ENCODE data around the gene CA6.

Gene CA6

DNA sequence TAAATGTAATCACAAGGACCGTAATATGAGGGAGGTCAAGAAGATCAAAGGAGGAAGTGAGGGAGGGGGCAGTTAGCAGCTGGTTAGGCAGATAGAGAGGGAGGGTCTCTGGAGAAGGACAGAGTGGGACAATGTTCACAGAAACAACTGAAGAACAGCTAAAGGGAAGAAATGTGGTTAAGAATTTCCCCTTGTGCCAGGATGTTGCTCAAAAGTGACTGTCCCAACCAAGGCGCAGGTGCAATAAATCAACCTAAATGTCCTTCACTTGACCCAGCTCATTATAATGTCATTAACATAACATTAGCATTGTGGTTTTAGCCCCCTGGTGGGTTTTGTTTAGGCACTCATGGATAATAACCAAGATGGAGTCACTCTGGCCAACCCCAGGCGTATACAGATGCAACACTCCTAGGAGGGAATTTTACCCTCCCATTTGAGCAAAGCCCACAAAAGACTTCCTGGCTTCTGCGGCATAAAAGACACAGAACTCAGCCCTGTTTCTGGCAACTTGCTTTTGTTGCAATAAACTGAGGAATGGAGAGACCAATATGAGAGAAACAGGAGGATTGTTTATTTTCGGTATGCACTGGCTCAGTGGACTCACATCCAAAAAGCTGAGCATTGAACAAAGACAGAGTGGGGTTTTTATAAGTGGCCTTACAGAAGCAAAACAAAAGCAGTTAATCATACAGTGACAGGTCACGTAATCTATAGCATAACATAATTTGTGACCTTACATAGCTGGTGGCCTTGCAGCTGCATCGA, 7.3 kb upstream of the CA6 start:
- Histone ChIP-seq H3K27me3 (ENCODE audit: insufficient read depth, low read length) (no peaks in the 10 kb centered on the region), H3K36me3 (ENCODE audit: insufficient read depth, low read length) (no peaks in the 10 kb centered on the region), H3K4me3 (ENCODE audit: low read length) (no peak overlapping the region), H3K4me1 (ENCODE audit: insufficient read depth, low read length) (peaks cover 14% of the 10 kb centered on the region), H3K9me3 (ENCODE audit: low read length) (peaks cover 4% of the 10 kb centered on the region), H2AFZ (ENCODE audit: low read depth, low read length) (no peak overlapping the region)

DNA sequence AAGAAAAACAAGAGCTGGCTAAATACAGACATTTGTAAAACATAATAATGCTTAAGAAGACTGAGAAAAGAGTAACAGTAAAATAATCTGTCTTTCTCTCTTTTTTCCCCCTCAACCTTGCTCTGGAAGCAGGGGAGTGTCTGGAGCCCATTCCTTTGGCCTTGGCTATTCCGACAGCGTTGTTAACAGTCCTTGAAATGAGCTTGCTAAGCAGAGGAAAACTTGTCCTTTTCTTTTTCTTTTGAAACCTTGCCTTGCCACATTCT, 6.7 kb upstream of the CA6 start:
- Histone ChIP-seq H3K4me1 (ENCODE audit: insufficient read depth, low read length) (peaks cover 19% of the 10 kb centered on the region), H3K36me3 (ENCODE audit: insufficient read depth, low read length) (no peaks in the 10 kb centered on the region), H3K27me3 (ENCODE audit: insufficient read depth, low read length) (no peaks in the 10 kb centered on the region), H3K4me3 (ENCODE audit: low read length) (no peak overlapping the region), H2AFZ (ENCODE audit: low read depth, low read length) (no peak overlapping the region), H3K9me3 (ENCODE audit: low read length) (peaks cover 4% of the 10 kb centered on the region)

DNA sequence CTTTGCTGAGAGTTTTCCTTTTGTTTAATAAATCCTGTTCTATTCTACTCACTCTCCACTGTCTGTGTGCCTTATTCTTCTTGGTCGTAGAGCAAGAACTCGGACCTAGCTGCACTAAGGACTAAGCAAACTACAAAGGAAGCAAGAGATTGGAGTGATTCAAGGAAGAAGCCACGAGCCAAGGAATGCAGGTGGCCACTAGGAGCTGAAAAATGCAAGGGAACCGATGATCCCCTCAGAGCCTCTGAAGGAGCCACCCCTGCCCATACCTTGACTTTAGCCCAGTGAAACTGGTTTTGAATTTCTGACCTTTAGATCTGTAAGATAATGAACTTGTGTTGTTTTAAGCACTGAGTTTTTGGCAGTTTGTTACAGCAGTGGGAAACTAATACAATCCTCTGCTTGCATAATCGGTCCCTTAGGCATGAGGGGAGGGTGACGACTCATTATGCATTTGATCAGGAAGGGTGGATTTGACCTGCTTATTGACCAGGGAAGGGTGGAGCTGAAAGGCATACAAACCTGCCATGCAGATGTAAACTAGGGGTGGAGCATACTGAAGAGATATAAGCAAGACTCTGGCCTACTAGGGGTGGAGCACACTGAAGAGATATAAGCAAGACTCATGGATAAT, 6.2 kb upstream of the CA6 start:
- H3K4me1 ChIP-seq (ENCODE audit: insufficient read depth, low read length): peaks cover 25% of the 10 kb centered on the region
- H3K4me3 ChIP-seq (ENCODE audit: low read length): no peak overlapping the region
- H3K9me3 ChIP-seq (ENCODE audit: low read length): peaks cover 4% of the 10 kb centered on the region
- H3K36me3 ChIP-seq (ENCODE audit: insufficient read depth, low read length): no peaks in the 10 kb centered on the region
- no peak overlapping the region for H2AFZ ChIP-seq (ENCODE audit: low read depth, low read length)
- H3K27me3 ChIP-seq (ENCODE audit: insufficient read depth, low read length): no peaks in the 10 kb centered on the region

DNA sequence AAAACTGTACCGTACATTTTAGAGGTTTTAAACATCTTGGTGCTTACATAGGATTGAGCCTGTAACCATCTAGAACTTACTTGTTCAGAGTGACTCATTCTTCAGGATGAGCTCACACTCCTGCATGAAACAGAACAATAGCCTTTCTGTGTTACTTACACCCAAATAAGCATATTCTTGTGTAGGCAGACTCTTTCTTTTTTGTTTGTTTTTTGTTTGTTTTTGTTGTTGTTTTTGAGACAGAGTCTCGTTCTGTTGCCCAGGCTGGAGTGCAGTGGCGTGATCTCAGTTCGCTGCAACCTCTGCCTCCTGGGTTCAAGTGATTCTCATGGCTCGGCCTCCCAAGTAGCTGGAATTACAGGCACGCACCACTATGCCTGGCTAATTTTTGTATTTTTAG, 3.8 kb upstream of the CA6 start:
- H3K4me1 ChIP-seq (ENCODE audit: insufficient read depth, low read length): peaks cover 33% of the 10 kb centered on the region
- H3K9me3 ChIP-seq (ENCODE audit: low read length): peaks cover 4% of the 10 kb centered on the region
- H3K4me3 ChIP-seq (ENCODE audit: low read length): no peak overlapping the region
- H3K27me3 ChIP-seq (ENCODE audit: insufficient read depth, low read length): no peaks in the 10 kb centered on the region
- no peaks in the 10 kb centered on the region for H3K36me3 ChIP-seq (ENCODE audit: insufficient read depth, low read length)
- H2AFZ ChIP-seq (ENCODE audit: low read depth, low read length): no peak overlapping the region

DNA sequence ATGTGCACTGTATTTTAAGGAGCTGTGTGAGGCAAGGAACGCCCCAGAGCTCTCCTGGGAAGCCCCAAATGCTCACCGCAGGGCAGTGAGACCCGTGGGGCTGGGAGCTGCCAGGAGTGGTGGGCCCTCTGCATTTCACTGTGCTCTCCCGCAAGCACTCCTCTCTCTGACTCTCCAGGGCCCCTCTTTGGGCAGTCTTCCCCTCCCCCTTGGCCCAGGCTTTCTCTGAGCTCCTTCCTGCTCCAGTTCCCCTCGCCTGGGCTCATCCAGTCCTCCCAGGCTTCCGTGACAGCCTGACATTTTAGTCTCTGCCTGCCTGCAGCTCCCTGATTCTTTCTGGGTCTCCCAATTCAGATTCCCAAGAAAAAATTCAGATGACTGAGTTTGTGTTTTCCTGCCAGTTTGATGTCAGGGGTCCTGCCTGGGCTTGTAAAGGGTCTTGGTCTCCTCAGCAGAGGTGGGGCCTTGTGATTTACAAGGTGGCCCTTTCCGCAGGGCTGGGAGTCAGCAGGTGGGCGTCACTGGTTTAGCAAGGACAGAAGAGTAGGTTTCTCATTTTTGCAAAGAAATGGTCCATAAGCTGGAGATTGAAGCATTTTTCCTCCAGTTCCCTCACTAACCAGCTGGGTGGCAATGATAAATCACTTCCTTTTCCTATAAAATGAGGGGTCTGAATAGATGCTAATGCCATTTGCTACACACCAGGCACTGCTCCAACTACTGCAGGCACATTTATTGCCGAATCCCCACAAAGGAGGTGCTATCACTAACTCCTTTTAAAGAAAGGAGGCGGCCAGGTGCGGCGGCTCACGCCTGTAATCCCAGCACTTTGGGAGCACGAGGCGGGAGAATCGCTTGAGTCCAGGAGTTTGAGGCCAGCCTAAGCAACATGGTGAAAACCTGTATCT, 1.9 kb upstream of the CA6 start:
- no peaks in the 10 kb centered on the region for H3K27me3 ChIP-seq (ENCODE audit: insufficient read depth, low read length)
- H3K9me3 ChIP-seq (ENCODE audit: low read length): peaks cover 4% of the 10 kb centered on the region
- H3K4me1 ChIP-seq (ENCODE audit: insufficient read depth, low read length): peaks cover 26% of the 10 kb centered on the region
- no peaks in the 10 kb centered on the region for H3K36me3 ChIP-seq (ENCODE audit: insufficient read depth, low read length)
- H2AFZ ChIP-seq (ENCODE audit: low read depth, low read length): peak overlapping the region; percentile 47
- H3K4me3 ChIP-seq (ENCODE audit: low read length): no peak overlapping the region

DNA sequence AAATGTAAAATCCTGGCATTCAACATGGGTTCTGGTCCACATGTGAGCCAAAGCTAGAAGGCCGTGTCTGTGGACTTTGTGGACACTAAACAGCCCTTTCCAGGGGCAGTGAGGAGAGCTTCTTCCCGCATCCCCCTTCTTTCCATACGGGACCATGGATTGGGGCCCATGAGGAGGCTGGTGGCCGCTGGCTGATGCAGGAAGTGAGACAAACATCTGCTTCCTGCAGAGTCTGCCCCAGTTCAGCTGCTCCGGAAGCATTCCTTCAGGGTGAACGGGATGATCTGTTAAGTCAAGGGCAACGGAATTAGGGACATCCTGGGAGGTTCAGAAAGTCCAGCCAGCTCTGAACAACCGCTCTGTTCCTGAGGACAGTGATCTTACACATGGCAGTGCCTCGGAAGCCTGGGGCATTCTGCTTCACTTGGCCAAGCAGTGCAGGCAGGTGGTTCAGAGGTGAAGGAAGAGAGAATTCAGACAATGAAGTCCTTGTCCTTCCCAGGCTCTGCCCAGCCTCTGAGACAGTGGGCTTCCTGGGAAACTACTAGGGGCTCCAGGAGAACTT, 1.5 kb downstream of the CA6 start:
- Histone ChIP-seq H2AFZ (ENCODE audit: low read depth, low read length) (no peak overlapping the region), H3K4me1 (ENCODE audit: insufficient read depth, low read length) (peaks cover 30% of the 10 kb centered on the region)

DNA sequence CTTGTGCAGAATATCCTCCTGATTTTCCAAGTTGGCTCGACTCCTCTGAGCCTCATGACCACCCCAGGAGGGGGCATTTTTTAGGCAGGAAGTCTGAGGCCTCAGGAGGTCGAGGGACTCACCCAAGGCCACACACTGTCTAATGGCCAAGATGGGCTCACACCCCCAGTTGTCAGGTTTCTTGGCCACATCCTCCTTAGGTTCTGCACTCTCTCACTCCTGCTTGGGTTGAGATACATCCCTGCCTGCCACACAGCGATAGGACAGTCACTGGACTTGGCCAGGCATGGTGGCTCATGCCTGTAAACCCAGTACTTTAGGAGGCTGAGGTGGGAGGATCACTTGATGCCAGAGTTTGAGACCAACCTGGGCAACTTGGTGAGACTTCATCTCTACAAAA, 4.6 kb downstream of the CA6 start:
- peaks cover 10% of the 10 kb centered on the region for H3K4me1 ChIP-seq (ENCODE audit: insufficient read depth, low read length)
- no peak overlapping the region for H3K4me3 ChIP-seq (ENCODE audit: low read length)
- no peaks in the 10 kb centered on the region for H3K9me3 ChIP-seq (ENCODE audit: low read length)
- H2AFZ ChIP-seq (ENCODE audit: low read depth, low read length): no peak overlapping the region
- H3K27me3 ChIP-seq (ENCODE audit: insufficient read depth, low read length): no peaks in the 10 kb centered on the region
- no peaks in the 10 kb centered on the region for H3K36me3 ChIP-seq (ENCODE audit: insufficient read depth, low read length)

More for the DNA sequence above, 1.5 kb downstream of the CA6 start:
- no peaks in the 10 kb centered on the region for H3K27me3 ChIP-seq (ENCODE audit: insufficient read depth, low read length)
- H3K4me3 ChIP-seq (ENCODE audit: low read length): no peak overlapping the region
- no peaks in the 10 kb centered on the region for H3K9me3 ChIP-seq (ENCODE audit: low read length)
- no peaks in the 10 kb centered on the region for H3K36me3 ChIP-seq (ENCODE audit: insufficient read depth, low read length)

DNA sequence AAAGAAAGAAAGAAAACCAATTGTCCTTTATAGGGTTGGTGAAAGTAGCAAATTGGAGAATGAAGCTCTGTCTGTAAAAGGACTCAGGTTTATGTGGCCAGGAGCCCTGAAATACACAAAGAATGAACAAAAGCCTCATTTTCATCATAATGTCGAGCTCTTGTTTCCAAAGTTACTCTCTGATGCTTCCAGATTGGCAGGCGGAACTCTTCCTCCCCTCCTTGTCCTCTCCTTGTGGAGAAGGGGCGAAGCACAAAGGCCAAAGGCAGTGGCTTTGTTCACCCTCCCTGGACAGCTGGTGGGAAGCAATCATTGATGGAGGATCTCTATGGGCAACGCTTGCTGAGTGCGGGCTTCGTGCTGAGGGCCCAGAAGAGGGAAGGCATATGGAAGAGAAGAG, 5.6 kb downstream of the CA6 start:
- H3K27me3 ChIP-seq (ENCODE audit: insufficient read depth, low read length): no peaks in the 10 kb centered on the region
- H3K36me3 ChIP-seq (ENCODE audit: insufficient read depth, low read length): no peaks in the 10 kb centered on the region

DNA sequence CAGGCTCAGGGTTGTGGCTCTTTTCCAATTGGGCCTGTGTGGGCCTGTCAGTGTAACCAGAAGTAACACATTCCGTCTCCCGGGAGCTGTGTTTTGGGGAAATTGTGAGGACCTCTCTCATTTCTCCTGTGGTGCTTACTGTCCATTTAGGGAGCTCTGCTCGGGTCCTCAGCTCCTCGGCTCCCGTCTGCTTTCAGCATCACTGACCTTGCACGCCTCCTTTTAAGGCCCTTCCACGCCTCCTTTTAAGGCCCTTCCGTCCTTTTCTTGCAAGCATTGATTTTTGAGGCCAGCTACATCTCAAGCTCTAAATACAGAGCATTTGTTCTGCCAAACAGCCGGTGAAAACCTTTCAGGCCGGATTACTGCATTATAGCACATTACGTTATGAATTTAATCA, 9.7 kb downstream of the CA6 start:
- no peaks in the 10 kb centered on the region for H3K36me3 ChIP-seq (ENCODE audit: insufficient read depth, low read length)
- no peak overlapping the region for H2AFZ ChIP-seq (ENCODE audit: low read depth, low read length)
- H3K4me1 ChIP-seq (ENCODE audit: insufficient read depth, low read length): peaks cover 15% of the 10 kb centered on the region
- no peak overlapping the region for H3K4me3 ChIP-seq (ENCODE audit: low read length)
- no peaks in the 10 kb centered on the region for H3K27me3 ChIP-seq (ENCODE audit: insufficient read depth, low read length)
- no peaks in the 10 kb centered on the region for H3K9me3 ChIP-seq (ENCODE audit: low read length)

More for the DNA sequence above, 5.6 kb downstream of the CA6 start:
- Histone ChIP-seq H3K4me1 (ENCODE audit: insufficient read depth, low read length) (peaks cover 15% of the 10 kb centered on the region), H3K9me3 (ENCODE audit: low read length) (no peaks in the 10 kb centered on the region), H3K4me3 (ENCODE audit: low read length) (no peak overlapping the region), H2AFZ (ENCODE audit: low read depth, low read length) (no peak overlapping the region)

DNA sequence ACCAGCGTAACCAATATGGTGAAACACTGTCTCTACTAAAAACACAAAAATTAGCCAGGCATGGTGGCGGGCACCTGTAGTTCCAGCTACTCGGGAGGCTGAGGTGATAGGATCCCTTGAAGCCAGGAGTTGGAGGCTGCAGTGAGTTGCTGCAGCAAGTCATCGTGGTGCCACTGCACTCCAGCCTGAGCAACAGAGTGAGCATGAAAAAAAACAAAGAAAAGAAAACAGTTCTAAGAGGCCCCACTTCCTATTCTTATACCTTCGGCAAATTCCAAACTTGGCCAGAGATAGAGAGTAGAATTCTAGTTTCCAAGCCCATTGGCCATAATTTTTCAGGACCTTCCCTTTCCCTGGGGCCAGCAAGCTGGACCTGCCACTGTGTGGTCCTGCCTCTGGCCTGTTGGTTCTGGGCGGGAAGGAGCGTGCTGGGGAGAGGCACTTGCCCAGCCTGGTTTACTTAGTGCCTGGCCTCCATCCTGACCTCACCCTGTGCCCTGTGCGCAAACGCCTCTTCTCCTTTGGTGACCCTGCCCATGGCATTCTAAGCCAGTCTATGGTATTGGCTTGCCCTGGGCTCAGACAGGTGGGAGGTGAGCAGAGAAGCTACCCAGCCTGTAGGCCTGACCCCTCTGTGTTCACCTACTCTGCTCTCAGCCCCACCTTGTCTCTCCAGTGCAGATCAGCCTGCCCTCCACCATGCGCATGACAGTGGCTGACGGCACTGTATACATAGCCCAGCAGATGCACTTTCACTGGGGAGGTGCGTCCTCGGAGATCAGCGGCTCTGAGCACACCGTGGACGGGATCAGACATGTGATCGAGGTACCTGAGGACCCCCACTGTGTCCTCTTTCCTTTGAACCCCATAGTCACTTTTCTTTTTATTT, 11.0 kb downstream of the CA6 start:
- Histone ChIP-seq H3K4me1 (ENCODE audit: insufficient read depth, low read length) (peaks cover 9% of the 10 kb centered on the region), H2AFZ (ENCODE audit: low read depth, low read length) (no peak overlapping the region), H3K27me3 (ENCODE audit: insufficient read depth, low read length) (no peaks in the 10 kb centered on the region), H3K4me3 (ENCODE audit: low read length) (no peak overlapping the region), H3K36me3 (ENCODE audit: insufficient read depth, low read length) (no peaks in the 10 kb centered on the region), H3K9me3 (ENCODE audit: low read length) (no peaks in the 10 kb centered on the region)

DNA sequence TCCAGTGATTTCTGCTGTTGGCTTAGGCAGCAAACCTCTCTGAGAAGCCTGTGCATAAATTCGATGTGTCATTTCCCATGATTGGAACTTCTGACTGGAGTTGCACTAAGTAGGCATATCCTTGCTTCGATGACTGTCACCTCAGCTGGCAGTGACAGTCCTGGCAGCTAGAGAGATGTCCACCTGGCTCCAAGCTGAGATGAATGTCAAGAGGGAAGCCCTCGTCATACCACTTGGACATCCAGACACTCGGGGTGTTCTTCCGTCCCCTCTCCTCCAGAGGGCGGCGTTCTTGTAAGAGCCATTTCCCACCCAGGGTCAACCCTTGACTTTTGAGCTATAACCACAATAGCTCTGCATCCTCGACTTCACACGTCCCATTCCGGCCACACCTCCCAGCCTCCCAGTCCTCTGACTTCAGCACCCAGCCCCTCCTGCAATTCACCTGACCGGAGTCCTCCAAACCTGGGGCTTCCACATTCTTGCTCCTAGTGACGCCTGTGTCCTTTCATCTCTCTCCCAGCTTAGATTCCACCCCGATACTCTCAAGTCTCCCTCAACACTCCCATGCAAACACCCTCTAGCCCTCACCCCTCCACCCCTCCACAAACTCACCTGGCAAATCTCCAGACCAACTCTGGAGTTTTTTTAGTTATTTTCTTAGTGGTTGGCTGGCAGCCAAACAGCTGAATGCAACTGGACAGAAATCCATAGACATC, 17.3 kb downstream of the CA6 start:
- Histone ChIP-seq H3K27me3 (ENCODE audit: insufficient read depth, low read length) (no peaks in the 10 kb centered on the region), H2AFZ (ENCODE audit: low read depth, low read length) (no peak overlapping the region), H3K4me1 (ENCODE audit: insufficient read depth, low read length) (no peaks in the 10 kb centered on the region), H3K9me3 (ENCODE audit: low read length) (peaks cover 3% of the 10 kb centered on the region), H3K36me3 (ENCODE audit: insufficient read depth, low read length) (no peaks in the 10 kb centered on the region), H3K4me3 (ENCODE audit: low read length) (no peak overlapping the region)

DNA sequence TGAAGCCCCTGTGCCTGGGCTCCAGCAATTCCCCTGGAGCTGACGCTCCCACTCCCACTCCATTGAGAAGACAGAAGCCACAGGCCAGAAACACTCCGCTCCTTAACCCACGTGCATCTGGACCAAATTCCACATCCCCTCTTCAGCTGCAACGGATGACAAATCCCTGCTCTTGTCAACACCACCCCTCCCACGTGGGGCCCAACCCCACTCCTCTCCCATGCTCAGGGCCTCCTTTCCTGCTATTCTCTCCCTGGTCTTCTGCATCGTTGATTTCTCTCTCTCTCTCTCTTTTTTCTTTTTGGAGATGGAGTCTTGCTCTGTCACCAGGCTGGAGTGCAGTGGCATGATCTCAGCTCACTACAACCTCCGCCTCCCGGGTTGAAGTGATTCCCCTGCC, 18.3 kb downstream of the CA6 start:
- Histone ChIP-seq H3K4me1 (ENCODE audit: insufficient read depth, low read length) (no peaks in the 10 kb centered on the region), H3K4me3 (ENCODE audit: low read length) (no peak overlapping the region), H3K36me3 (ENCODE audit: insufficient read depth, low read length) (no peaks in the 10 kb centered on the region), H3K27me3 (ENCODE audit: insufficient read depth, low read length) (no peaks in the 10 kb centered on the region), H2AFZ (ENCODE audit: low read depth, low read length) (no peak overlapping the region), H3K9me3 (ENCODE audit: low read length) (peaks cover 3% of the 10 kb centered on the region)
